Stimulated activated CD4-positive, alpha-beta T cell treated with anti-CD3 and anti-CD28 coated beads, Interleukin-15, amount 100 ng/mL, for 48 hours (primary cell): ENCODE measurements around the gene B3GNT9.

Source experiments
- DNase-seq, 2 donors: peaks; one replicate each; pipeline ENCODE4 v3.0.0-alpha.2; 2020; ENCODE audit warnings: low read depth in 2 of 2

B3GNT9 gene

GRCh38 chr16:67150833-67151396, at the start of gene B3GNT9:
Gene B3GNT9 (minus strand): TSS chr16:67150998. CDS start chr16:67150485, 513 bp downstream.
- DNase-seq: no peak

- no peak for DNase-seq
Observed at GRCh38 chr16:67200491-67200890, 49.7 kb upstream of the B3GNT9 start.

GRCh38 chr16:67199808-67200198, 49.0 kb upstream of the B3GNT9 start:
- no peak for DNase-seq

- DNase-seq: no peak
Observed at GRCh38 chr16:67199011-67199807, 48.4 kb upstream of the B3GNT9 start, which contains the start of gene ELMO3. Gene ELMO3 (plus strand): TSS chr16:67199131. CDS start chr16:67199327, 196 bp downstream.

- DNase-seq: no peak
Observed at GRCh38 chr16:67198238-67198734, 47.5 kb upstream of the B3GNT9 start.

- DNase-seq: no peak
Observed at GRCh38 chr16:67197704-67198103, 46.9 kb upstream of the B3GNT9 start.

- DNase-seq: no peak
Observed at GRCh38 chr16:67196881-67197280, 46.1 kb upstream of the B3GNT9 start.

GRCh38 chr16:67195676-67196075, 44.9 kb upstream of the B3GNT9 start:
- DNase-seq: no peak

- DNase-seq: no peak
Observed at GRCh38 chr16:67194260-67194659, 43.5 kb upstream of the B3GNT9 start.

- DNase-seq: no peak
Observed at GRCh38 chr16:67193536-67193935, 42.7 kb upstream of the B3GNT9 start.

GRCh38 chr16:67192781-67193361, 42.1 kb upstream of the B3GNT9 start:
- DNase-seq: no peak

- DNase-seq: peak; percentile 83 to 86
Observed at GRCh38 chr16:67191995-67192681, 41.3 kb upstream of the B3GNT9 start, which contains the start of gene E2F4. Gene E2F4 (plus strand): TSS chr16:67192155. CDS start chr16:67192228, 73 bp downstream.

GRCh38 chr16:67191411-67191994, 40.7 kb upstream of the B3GNT9 start:
- no peak for DNase-seq

GRCh38 chr16:67190448-67191399, 39.9 kb upstream of the B3GNT9 start:
- no peak for DNase-seq

GRCh38 chr16:67190041-67190440, 39.2 kb upstream of the B3GNT9 start, which contains the start of gene EXOC3L1:
Gene EXOC3L1 (minus strand): TSS chr16:67190136. CDS start chr16:67189676, 460 bp downstream.
- no peak for DNase-seq

- no peak for DNase-seq
Observed at GRCh38 chr16:67188798-67189197, 38.0 kb upstream of the B3GNT9 start.

GRCh38 chr16:67188323-67188722, 37.5 kb upstream of the B3GNT9 start:
- no peak for DNase-seq

GRCh38 chr16:67187175-67187890, 36.5 kb upstream of the B3GNT9 start:
- no peak for DNase-seq

GRCh38 chr16:67186550-67186950, 35.8 kb upstream of the B3GNT9 start:
- DNase-seq: no peak
